NCI-H774 (cell line): ENCODE results near the gene CPOX.

Experiments
- DNase-seq: peaks from one replicate; lab custom pipeline; 2025; lab: John Stamatoyannopoulos, UW

Gene CPOX

GRCh38 chr3:98534168-98534567 is 59.2 kb downstream of the CPOX start:
- DNase-seq: no peak

DNA sequence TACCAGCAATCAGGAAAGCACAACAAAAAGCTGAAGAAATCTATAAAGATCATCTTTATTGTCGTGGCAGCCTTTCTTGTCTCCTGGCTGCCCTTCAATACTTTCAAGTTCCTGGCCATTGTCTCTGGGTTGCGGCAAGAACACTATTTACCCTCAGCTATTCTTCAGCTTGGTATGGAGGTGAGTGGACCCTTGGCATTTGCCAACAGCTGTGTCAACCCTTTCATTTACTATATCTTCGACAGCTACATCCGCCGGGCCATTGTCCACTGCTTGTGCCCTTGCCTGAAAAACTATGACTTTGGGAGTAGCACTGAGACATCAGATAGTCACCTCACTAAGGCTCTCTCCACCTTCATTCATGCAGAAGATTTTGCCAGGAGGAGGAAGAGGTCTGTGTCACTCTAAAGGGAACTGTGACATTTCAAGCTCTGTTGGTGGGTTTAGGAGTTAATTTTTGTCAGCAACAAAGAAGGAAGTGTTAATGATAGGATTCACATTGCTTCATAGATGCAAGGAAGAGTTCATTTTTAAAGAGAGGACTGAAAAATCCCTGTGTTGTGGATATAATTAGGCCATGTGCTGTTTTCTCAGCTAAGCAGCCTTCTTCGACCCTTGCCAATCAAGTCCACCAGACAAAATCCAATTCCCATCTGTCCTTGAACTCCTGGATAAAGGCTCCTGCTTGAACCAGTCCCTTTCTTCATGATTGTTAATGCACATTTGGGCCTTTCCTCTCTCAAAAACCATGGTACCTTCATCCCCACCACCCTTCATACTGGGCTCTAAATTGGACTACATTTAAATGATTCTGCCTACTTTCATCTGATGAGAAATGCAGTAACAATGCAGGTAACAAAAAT is 60.5 kb downstream of the CPOX start:
- DNase-seq: no peak

DNA sequence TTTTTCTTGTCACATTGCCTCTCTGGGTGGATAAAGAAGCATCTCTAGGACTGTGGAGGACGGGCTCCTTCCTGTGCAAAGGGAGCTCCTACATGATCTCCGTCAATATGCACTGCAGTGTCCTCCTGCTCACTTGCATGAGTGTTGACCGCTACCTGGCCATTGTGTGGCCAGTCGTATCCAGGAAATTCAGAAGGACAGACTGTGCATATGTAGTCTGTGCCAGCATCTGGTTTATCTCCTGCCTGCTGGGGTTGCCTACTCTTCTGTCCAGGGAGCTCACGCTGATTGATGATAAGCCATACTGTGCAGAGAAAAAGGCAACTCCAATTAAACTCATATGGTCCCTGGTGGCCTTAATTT is 61.2 kb downstream of the CPOX start:
- DNase-seq: no peak

DNA sequence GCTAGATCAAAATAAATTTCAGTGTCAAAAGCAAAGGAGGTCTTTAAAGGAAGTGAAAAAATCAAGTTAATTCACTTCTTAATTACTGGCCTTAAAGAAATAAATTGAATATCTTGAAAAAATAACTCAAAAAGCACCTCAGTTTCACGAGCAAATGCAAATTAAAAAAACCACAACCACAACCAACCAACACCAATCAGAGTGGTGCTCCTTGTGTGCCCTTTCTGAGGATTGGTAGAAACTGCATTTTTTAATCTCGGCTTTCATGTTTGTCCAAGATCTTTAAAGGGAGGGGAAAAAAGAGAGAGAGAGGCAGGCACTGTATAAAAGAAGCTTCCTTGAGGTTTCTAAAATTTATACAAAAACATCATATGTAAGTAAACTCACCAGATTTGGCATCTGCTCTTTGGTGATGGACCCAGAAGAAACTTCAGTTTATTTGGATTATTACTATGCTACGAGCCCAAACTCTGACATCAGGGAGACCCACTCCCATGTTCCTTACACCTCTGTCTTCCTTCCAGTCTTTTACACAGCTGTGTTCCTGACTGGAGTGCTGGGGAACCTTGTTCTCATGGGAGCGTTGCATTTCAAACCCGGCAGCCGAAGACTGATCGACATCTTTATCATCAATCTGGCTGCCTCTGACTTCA is 61.7 kb downstream of the CPOX start, which contains the start of gene GPR15:
GPR15 (plus strand) TSS at position 357 of the 653 bp plus-strand sequence; CDS start at position 413, 56 bp downstream.
- no peak for DNase-seq

- DNase-seq: no peak
Measured at GRCh38 chr3:98530676-98531075, 62.7 kb downstream of the CPOX start.

- DNase-seq: no peak
Measured at GRCh38 chr3:98529856-98530459, 63.5 kb downstream of the CPOX start.
